Endothelial cell (in vitro differentiated cells): ENCODE measurements around the gene RBM8A. TPM values are rescaled to one million over a fixed set of nuclear protein-coding genes. Genes with fewer than 3 reads are reported as not detected.
A peak's percentile ranks its signal among the peaks of the same experiment; 100 is the strongest.
"Not testable (repeated sequence)": the region's sequence is repeated elsewhere in the genome, so short reads cannot be mapped to it uniquely, and the experiment has no call there.

ENCODE experiments used
- DNase-seq: peaks from one replicate; pipeline ENCODE4 v3.0.0; 2021; ENCODE audit warnings: low spot score
- H3K27ac Mint-ChIP-seq: one replicate; pipeline ENCODE4 v1.8.0; 2021; ENCODE audit warnings: mixed read lengths, inconsistent platforms; ENCODE audit not compliant: unreplicated experiment
- H3K27me3 Mint-ChIP-seq: one replicate; pipeline ENCODE4 v1.8.0; 2021; ENCODE audit warnings: mild to moderate bottlenecking, moderate library complexity, mixed read lengths, inconsistent platforms; ENCODE audit not compliant: unreplicated experiment
- H3K36me3 Mint-ChIP-seq: one replicate; pipeline ENCODE4 v1.8.0; 2021; ENCODE audit warnings: mild to moderate bottlenecking, low read depth, mixed read lengths, inconsistent platforms; ENCODE audit not compliant: unreplicated experiment
- H3K4me1 Mint-ChIP-seq: one replicate; pipeline ENCODE4 v1.8.0; 2021; ENCODE audit warnings: mild to moderate bottlenecking, mixed read lengths, inconsistent platforms; ENCODE audit not compliant: unreplicated experiment
- H3K4me3 Mint-ChIP-seq: one replicate; pipeline ENCODE4 v1.8.0; 2021; ENCODE audit warnings: mild to moderate bottlenecking, mixed read lengths, inconsistent platforms; ENCODE audit not compliant: unreplicated experiment
- H3K9me3 Mint-ChIP-seq: one replicate; pipeline ENCODE4 v1.8.0; 2021; ENCODE audit warnings: mixed read lengths, inconsistent platforms; ENCODE audit not compliant: unreplicated experiment
- CTCF ChIP-seq: fragments of 200-600 bp; sonication (generic); IDR thresholded peaks from one replicate; pipeline ENCODE4 v1.5.0; 2021; ENCODE audit warnings: antibody characterized with exemption; ENCODE audit not compliant: unreplicated experiment
- total RNA-seq: library from RNA; stranded (reverse); fragmentation: NEBNext Ultra II Directional; extraction: Animal tissue kit (Norgen Biotek cat#: 25700); gene quantifications from one replicate; pipeline ENCODE4 v1.2.1, GENCODE V29; 2021; ENCODE audit not compliant: unreplicated experiment

The RBM8A gene
- total RNA-seq, 1 donor from 2014 or later, result 213 TPM

GRCh38 chr1:145942405-145942804, 15.1 kb upstream of the RBM8A start:
- no peak for DNase-seq
- no peaks in the 10 kb centered on the region for H3K9me3 Mint-ChIP-seq
- no peaks in the 10 kb centered on the region for H3K27me3 Mint-ChIP-seq
- no peak for TF ChIP-seq CTCF
- H3K36me3 Mint-ChIP-seq, result peaks cover 38% of the 10 kb centered on the region
- H3K4me1 Mint-ChIP-seq, result no peaks in the 10 kb centered on the region
- peak overlapping the region; percentile 7 for H3K4me3 Mint-ChIP-seq
- no peak overlapping the region for H3K27ac Mint-ChIP-seq

GRCh38 chr1:145937436-145937835, 10.2 kb upstream of the RBM8A start:
- Mint-ChIP-seq H3K27me3 (no peaks in the 10 kb centered on the region), H3K36me3 (peaks cover 36% of the 10 kb centered on the region), H3K9me3 (no peaks in the 10 kb centered on the region), H3K27ac (no peak overlapping the region), H3K4me3 (peak overlapping the region; percentile 34), H3K4me1 (peaks cover 34% of the 10 kb centered on the region)
- no peak for DNase-seq
- TF ChIP-seq CTCF, result no peak

GRCh38 chr1:145936247-145936646, 9.0 kb upstream of the RBM8A start:
- TF ChIP-seq CTCF, result no peak
- Mint-ChIP-seq H3K36me3 (peaks cover 29% of the 10 kb centered on the region), H3K4me3 (peak overlapping the region; percentile 22), H3K4me1 (peaks cover 40% of the 10 kb centered on the region), H3K9me3 (no peaks in the 10 kb centered on the region), H3K27me3 (no peaks in the 10 kb centered on the region), H3K27ac (peak overlapping the region; percentile 74)
- no peak for DNase-seq

GRCh38 chr1:145935708-145936107, 8.4 kb upstream of the RBM8A start:
- Mint-ChIP-seq H3K27me3 (no peaks in the 10 kb centered on the region), H3K9me3 (no peaks in the 10 kb centered on the region), H3K4me1 (peaks cover 40% of the 10 kb centered on the region), H3K4me3 (peak overlapping the region; percentile 42), H3K36me3 (peaks cover 25% of the 10 kb centered on the region), H3K27ac (peak overlapping the region; percentile 84)
- no peak for DNase-seq
- TF ChIP-seq CTCF, result no peak

- peak overlapping the region; percentile 21 for H3K4me3 Mint-ChIP-seq
- H3K4me1 Mint-ChIP-seq, result peaks cover 53% of the 10 kb centered on the region
- H3K36me3 Mint-ChIP-seq, result peaks cover 29% of the 10 kb centered on the region
- DNase-seq, result peak; percentile 20
- peak overlapping the region; percentile 93 for H3K27ac Mint-ChIP-seq
- H3K9me3 Mint-ChIP-seq, H3K27me3 Mint-ChIP-seq: not testable (repeated sequence)
Observed at GRCh38 chr1:145932522-145933009, 5.3 kb upstream of the RBM8A start.
